ENCODE data around the gene SRPX. TPM values are rescaled to one million over a fixed set of nuclear protein-coding genes. Genes with fewer than 3 reads are reported as not detected.

SRPX gene
- total RNA-seq, 1 experiment from 2014 or later = 0.23 TPM

DNA sequence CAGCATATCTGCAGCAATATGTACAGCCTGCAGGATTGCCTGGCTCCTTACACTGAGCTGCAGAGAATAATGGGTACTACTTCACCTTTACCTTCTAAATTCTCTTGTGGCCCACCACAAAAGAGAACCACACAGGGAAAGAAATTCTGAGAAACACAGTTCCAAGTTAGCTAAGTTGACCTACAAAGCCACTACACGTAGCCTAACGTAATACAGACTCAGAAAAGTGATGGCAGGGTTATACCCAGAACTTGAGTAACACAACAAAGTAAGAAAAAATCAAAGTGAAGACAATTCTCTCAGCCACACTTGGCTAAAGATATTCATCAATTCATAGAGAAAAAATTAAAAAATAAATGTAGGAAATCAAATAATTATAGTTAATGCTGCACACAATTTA, 26.4 kb upstream of the SRPX start:
- TF ChIP-seq, protein P1, sequence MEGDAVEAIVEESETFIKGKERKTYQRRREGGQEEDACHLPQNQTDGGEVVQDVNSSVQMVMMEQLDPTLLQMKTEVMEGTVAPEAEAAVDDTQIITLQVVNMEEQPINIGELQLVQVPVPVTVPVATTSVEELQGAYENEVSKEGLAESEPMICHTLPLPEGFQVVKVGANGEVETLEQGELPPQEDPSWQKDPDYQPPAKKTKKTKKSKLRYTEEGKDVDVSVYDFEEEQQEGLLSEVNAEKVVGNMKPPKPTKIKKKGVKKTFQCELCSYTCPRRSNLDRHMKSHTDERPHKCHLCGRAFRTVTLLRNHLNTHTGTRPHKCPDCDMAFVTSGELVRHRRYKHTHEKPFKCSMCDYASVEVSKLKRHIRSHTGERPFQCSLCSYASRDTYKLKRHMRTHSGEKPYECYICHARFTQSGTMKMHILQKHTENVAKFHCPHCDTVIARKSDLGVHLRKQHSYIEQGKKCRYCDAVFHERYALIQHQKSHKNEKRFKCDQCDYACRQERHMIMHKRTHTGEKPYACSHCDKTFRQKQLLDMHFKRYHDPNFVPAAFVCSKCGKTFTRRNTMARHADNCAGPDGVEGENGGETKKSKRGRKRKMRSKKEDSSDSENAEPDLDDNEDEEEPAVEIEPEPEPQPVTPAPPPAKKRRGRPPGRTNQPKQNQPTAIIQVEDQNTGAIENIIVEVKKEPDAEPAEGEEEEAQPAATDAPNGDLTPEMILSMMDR (IDR thresholded peaks at IDR 0.05) = no peak
- TF ChIP-seq, protein P2, sequence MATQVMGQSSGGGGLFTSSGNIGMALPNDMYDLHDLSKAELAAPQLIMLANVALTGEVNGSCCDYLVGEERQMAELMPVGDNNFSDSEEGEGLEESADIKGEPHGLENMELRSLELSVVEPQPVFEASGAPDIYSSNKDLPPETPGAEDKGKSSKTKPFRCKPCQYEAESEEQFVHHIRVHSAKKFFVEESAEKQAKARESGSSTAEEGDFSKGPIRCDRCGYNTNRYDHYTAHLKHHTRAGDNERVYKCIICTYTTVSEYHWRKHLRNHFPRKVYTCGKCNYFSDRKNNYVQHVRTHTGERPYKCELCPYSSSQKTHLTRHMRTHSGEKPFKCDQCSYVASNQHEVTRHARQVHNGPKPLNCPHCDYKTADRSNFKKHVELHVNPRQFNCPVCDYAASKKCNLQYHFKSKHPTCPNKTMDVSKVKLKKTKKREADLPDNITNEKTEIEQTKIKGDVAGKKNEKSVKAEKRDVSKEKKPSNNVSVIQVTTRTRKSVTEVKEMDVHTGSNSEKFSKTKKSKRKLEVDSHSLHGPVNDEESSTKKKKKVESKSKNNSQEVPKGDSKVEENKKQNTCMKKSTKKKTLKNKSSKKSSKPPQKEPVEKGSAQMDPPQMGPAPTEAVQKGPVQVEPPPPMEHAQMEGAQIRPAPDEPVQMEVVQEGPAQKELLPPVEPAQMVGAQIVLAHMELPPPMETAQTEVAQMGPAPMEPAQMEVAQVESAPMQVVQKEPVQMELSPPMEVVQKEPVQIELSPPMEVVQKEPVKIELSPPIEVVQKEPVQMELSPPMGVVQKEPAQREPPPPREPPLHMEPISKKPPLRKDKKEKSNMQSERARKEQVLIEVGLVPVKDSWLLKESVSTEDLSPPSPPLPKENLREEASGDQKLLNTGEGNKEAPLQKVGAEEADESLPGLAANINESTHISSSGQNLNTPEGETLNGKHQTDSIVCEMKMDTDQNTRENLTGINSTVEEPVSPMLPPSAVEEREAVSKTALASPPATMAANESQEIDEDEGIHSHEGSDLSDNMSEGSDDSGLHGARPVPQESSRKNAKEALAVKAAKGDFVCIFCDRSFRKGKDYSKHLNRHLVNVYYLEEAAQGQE (IDR thresholded peaks at IDR 0.05; ENCODE audit: insufficient read depth in 1 of 2, low read depth in 2 of 2, low read length in 1 of 2) = no peak
- TF ChIP-seq TCF7L2 (IDR thresholded peaks at IDR 0.05; ENCODE audit: low read depth, low read length) = no peak
- TF ChIP-seq POLR2AphosphoS5 (IDR thresholded peaks at IDR 0.05; ENCODE audit: low read depth, low read length) = no peak
- TF ChIP-seq SIN3A (IDR thresholded peaks at IDR 0.05; ENCODE audit: borderline replicate concordance, insufficient read depth, low read depth, low read length) = no peak
- in situ Hi-C loops (cut with HindIII; ENCODE audit: low pct_unique_long_range_greater_than_20kb, low sequenced_read_pairs) (no loop called here), intact Hi-C loops (cut with micrococcal nuclease; ENCODE audit: unreplicated experiment) (no loop called here)
- Histone ChIP-seq H3K9me3 (ENCODE audit: control insufficient read depth, insufficient read depth, low read depth, low read length) (no peaks in the 10 kb centered on the region), H3K4me1 (ENCODE audit: control insufficient read depth, insufficient read depth, low read length) (no peaks in the 10 kb centered on the region), H3K27ac (ENCODE audit: low read length) (no peak overlapping the region), H3K36me3 (ENCODE audit: control insufficient read depth, insufficient read depth, low read length) (no peaks in the 10 kb centered on the region), H3K4me3 (ENCODE audit: low read depth in 2 of 2, low read length in 2 of 2) (no peak overlapping the region), H3K27me3 (ENCODE audit: control insufficient read depth, insufficient read depth, low read length) (no peaks in the 10 kb centered on the region)
- CTCF ChIA-PET = no interaction called here
- BruUV-seq (replicated peaks) = no TSS peak
- DNase-seq (ENCODE audit: low read depth, low spot score) (no peak), ATAC-seq (no peak)
- POLR2A ChIA-PET = no interaction called here

DNA sequence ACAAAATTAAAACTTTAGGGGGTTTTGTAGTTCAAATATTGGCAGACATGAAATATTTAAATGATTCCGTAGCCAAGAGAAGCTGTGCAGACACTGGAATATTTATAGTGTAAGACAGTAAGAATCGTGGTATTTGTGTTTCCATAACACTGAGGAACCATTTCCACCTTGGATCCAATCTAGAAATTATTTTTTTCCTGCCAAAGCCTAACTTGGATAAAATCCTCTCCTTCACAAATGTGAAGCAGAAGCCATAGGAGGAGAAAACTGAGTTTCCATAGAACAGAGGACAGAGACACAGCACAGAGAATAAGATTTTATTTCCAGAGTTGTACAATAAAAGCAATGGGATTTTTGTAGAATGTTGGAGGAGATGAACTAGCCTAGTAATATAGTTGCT, 19.9 kb upstream of the SRPX start:
- H3K4me3 ChIP-seq (ENCODE audit: low read depth in 2 of 2, low read length in 2 of 2) = no peak overlapping the region
- POLR2A ChIA-PET = no interaction called here
- ATAC-seq (no peak), DNase-seq (ENCODE audit: low read depth, low spot score) (no peak)
- H3K27me3 ChIP-seq (ENCODE audit: control insufficient read depth, insufficient read depth, low read length) = no peaks in the 10 kb centered on the region
- no TSS peak for BruUV-seq (replicated peaks)
- no peaks in the 10 kb centered on the region for H3K4me1 ChIP-seq (ENCODE audit: control insufficient read depth, insufficient read depth, low read length)
- H3K36me3 ChIP-seq (ENCODE audit: control insufficient read depth, insufficient read depth, low read length) = no peaks in the 10 kb centered on the region
- TF ChIP-seq, protein P1 (IDR thresholded peaks at IDR 0.05) = no peak
- no peak for TF ChIP-seq SIN3A (IDR thresholded peaks at IDR 0.05; ENCODE audit: borderline replicate concordance, insufficient read depth, low read depth, low read length)
- no peak for TF ChIP-seq TCF7L2 (IDR thresholded peaks at IDR 0.05; ENCODE audit: low read depth, low read length)
- TF ChIP-seq POLR2AphosphoS5 (IDR thresholded peaks at IDR 0.05; ENCODE audit: low read depth, low read length) = no peak
- TF ChIP-seq, protein P2 (IDR thresholded peaks at IDR 0.05; ENCODE audit: insufficient read depth in 1 of 2, low read depth in 2 of 2, low read length in 1 of 2) = no peak
- CTCF ChIA-PET = no interaction called here
- no peaks in the 10 kb centered on the region for H3K9me3 ChIP-seq (ENCODE audit: control insufficient read depth, insufficient read depth, low read depth, low read length)
- no peak overlapping the region for H3K27ac ChIP-seq (ENCODE audit: low read length)
- intact Hi-C loops (cut with micrococcal nuclease; ENCODE audit: unreplicated experiment) (no loop called here), in situ Hi-C loops (cut with HindIII; ENCODE audit: low pct_unique_long_range_greater_than_20kb, low sequenced_read_pairs) (no loop called here)
